Neutrophil (primary cell): Measurements from ENCODE around the gene KLRC4.

Experiments
- H3K27ac ChIP-seq: fragments of 200-600 bp; sonication (generic); 2 replicates; pipeline ENCODE4 v1.5.1; 2016; ENCODE audit warnings: mild to moderate bottlenecking, moderate library complexity
- H3K27me3 ChIP-seq: fragments of 200-600 bp; sonication (generic); 2 replicates; pipeline ENCODE4 v1.6.0; 2016; ENCODE audit warnings: mild to moderate bottlenecking
- H3K36me3 ChIP-seq: fragments of 200-600 bp; sonication (generic); 2 replicates; pipeline ENCODE4 v1.5.1; 2017
- H3K4me1 ChIP-seq, 2 experiments: fragments of 200-600 bp in 1 of 2; sonication (generic) in 1 of 2; 1 replicate in 1 of 2; 2 replicates in 1 of 2; pipeline versions ENCODE4 v1.5.1 to v1.6.1; 2013 to 2016; ENCODE audit warnings: low read depth in 1 of 2, low read length in 1 of 2, mild to moderate bottlenecking in 1 of 2, moderate library complexity in 1 of 2; ENCODE audit not compliant: control insufficient read depth in 1 of 2, insufficient read depth in 1 of 2
- H3K4me3 ChIP-seq, 2 experiments: fragments of 200-600 bp in 1 of 2; sonication (generic) in 1 of 2; 1 replicate in 1 of 2; 2 replicates in 1 of 2; pipeline ENCODE4 v1.5.1; 2013 to 2016; ENCODE audit warnings: low read depth in 1 of 2, low read length in 1 of 2, mild to moderate bottlenecking in 1 of 2, moderate library complexity in 1 of 2
- H3K9me3 ChIP-seq: fragments of 200-600 bp; sonication (generic); 2 replicates; pipeline ENCODE4 v1.5.1; 2016
- TF ChIP-seq, protein P1 (sequence below): fragments of 200-600 bp; sonication (generic); IDR thresholded peaks from 2 replicates; pipeline ENCODE4 v1.5.1; 2016; ENCODE audit warnings: antibody characterized with exemption

Gene KLRC4

DNA sequence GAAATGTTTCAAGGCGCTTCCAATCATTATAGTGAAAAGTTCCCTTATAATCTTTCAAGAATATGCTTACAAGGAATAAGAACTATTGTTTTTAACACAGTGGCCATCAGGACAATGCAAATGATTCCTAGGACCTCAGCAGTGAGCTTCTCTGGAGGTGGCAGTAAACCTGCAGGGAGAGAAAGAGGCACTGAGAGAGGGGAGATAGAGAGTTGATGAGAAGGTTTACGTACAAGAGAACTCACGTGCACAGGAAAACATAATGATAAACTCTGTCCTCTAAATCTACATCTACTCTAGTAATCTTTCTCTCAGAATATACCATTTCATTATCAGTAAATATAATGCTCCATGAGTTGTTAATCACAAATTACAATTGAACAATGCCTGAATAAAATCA lies 715 bp downstream of the KLRC4 start:
- Histone ChIP-seq H3K27me3 (peaks cover 86% of the 10 kb centered on the region), H3K9me3 (no peaks in the 10 kb centered on the region), H3K4me3 (no peak overlapping the region), H3K4me1 (no peaks in the 10 kb centered on the region), H3K27ac (no peak overlapping the region), H3K36me3 (no peaks in the 10 kb centered on the region)
- TF ChIP-seq, protein P1, sequence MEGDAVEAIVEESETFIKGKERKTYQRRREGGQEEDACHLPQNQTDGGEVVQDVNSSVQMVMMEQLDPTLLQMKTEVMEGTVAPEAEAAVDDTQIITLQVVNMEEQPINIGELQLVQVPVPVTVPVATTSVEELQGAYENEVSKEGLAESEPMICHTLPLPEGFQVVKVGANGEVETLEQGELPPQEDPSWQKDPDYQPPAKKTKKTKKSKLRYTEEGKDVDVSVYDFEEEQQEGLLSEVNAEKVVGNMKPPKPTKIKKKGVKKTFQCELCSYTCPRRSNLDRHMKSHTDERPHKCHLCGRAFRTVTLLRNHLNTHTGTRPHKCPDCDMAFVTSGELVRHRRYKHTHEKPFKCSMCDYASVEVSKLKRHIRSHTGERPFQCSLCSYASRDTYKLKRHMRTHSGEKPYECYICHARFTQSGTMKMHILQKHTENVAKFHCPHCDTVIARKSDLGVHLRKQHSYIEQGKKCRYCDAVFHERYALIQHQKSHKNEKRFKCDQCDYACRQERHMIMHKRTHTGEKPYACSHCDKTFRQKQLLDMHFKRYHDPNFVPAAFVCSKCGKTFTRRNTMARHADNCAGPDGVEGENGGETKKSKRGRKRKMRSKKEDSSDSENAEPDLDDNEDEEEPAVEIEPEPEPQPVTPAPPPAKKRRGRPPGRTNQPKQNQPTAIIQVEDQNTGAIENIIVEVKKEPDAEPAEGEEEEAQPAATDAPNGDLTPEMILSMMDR, result no peak

DNA sequence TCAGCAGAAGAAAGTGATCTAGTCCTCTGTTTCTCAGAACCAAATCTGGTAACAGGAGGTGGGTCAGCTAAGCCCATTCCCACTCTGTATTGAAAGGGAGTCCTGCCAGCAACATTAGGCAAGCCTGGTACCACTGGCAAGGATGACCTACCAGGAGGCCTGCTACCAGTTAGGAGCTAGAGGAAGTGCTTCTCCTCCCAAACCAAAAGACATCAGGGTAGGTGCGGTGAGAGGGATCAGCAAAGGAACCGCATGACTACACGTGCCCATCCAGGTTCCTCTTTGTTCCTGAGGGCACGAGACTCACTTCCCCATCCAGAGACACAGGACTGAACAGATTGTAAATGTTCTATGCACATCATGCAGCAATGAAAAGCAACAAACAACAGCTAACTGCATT lies 2.8 kb downstream of the KLRC4 start:
- Histone ChIP-seq H3K27me3 (peaks cover 77% of the 10 kb centered on the region), H3K9me3 (no peaks in the 10 kb centered on the region)
- TF ChIP-seq, protein P1, result no peak

DNA sequence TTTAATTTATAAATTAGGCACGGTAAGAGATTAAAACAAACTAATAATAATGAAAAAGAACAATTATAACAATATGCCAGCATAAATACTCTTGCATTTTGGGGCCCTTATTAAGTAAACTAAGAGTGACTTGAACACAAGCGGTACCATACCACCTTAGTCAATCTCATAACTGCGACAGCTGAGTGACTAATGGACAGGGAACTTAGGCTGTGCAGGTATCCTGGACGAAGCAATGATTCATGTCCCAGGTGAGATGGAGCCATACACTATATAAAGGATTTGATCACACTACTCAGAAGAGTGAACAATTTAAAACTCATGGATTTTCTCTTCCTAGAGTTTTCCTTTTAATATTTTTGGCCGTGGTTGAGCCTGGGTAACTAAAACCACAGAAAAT lies 4.3 kb downstream of the KLRC4 start:
- no peaks in the 10 kb centered on the region for H3K9me3 ChIP-seq
- H3K4me3 ChIP-seq, result no peak overlapping the region
- H3K27ac ChIP-seq, result no peak overlapping the region
- no peaks in the 10 kb centered on the region for H3K36me3 ChIP-seq
- H3K27me3 ChIP-seq, result peaks cover 75% of the 10 kb centered on the region
- TF ChIP-seq, protein P1, result no peak
- no peaks in the 10 kb centered on the region for H3K4me1 ChIP-seq

More for the DNA sequence above, 2.8 kb downstream of the KLRC4 start:
- Histone ChIP-seq H3K36me3 (no peaks in the 10 kb centered on the region), H3K4me3 (no peak overlapping the region), H3K27ac (no peak overlapping the region), H3K4me1 (no peaks in the 10 kb centered on the region)

DNA sequence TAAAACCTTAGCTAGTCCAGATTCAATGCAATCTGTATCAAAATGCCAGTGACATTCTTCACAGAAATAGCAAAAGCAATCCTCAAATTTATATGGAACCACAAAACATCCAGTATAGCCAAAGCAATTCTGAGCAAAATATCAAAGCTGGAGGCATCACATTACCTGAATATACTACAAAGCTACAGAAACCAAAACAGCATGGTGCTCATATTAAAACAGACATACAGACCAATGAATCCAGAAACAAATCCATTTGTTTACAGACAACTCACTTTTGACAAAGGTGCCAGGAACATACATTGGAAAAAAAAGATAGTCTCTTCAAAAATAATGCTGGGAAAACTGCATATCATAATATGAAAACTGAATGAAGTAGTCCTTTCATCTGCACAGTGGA lies 4.8 kb downstream of the KLRC4 start:
- Histone ChIP-seq H3K4me1 (no peaks in the 10 kb centered on the region), H3K4me3 (no peak overlapping the region), H3K9me3 (no peaks in the 10 kb centered on the region), H3K27me3 (peaks cover 75% of the 10 kb centered on the region), H3K27ac (no peak overlapping the region), H3K36me3 (no peaks in the 10 kb centered on the region)
- TF ChIP-seq, protein P1, result no peak

DNA sequence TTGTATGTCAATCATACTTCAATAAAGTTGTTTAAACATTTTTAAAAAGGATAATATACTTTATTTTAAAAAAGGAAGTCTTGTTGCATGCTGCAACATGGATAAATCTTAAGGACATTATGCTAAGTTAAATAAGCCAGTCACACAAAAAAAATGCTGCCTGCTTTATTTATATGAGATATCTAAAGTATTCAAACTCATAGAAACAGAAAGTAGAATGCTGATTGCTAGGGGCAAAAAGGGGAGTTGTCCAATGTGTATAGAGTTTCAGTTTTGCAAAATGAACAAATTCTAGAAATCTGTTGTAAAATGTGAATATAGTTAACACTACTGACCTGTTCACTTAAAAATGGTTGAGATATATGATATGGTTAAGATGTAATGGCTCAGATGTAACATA lies 8.7 kb downstream of the KLRC4 start:
- Histone ChIP-seq H3K27ac (no peak overlapping the region), H3K36me3 (no peaks in the 10 kb centered on the region), H3K9me3 (no peaks in the 10 kb centered on the region), H3K4me3 (no peak overlapping the region), H3K4me1 (peaks cover under 1 to 1% of the 10 kb centered on the region in 2 experiments), H3K27me3 (peaks cover 57% of the 10 kb centered on the region)
- TF ChIP-seq, protein P1, result no peak

DNA sequence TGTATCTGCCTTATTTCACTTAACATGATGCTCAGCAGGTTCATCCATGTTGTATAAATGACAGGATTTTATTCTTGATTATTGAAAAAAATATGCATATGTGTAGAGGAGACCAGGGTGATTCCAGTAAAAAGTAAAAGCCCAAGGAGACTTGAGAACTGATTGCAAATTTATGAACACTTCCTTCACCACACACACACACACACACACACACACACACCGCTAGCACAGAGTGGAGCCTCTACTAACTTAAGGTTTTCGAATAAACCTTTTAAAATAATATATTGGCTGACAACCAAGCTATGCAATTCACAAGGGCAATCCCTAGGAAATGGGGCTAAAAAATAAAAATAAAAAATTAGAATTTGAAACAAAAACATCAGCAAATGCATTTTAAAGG lies 11.4 kb downstream of the KLRC4 start:
- no peak overlapping the region for H3K27ac ChIP-seq
- no peaks in the 10 kb centered on the region for H3K36me3 ChIP-seq
- TF ChIP-seq, protein P1, result no peak
- no peaks in the 10 kb centered on the region for H3K9me3 ChIP-seq
- no peak overlapping the region for H3K4me3 ChIP-seq
- H3K4me1 ChIP-seq, result peaks cover 5 to 7% of the 10 kb centered on the region in 2 experiments
- peaks cover 57% of the 10 kb centered on the region for H3K27me3 ChIP-seq
